Effector memory CD8-positive, alpha-beta T cell (primary cell): ENCODE measurements around the gene ANKRD18B.
"Not testable (repeated sequence)": the region's sequence is repeated elsewhere in the genome, so short reads cannot be mapped to it uniquely, and the experiment has no call there.

Experiments used
- ATAC-seq: fragments of 150-1000 bp; cut with Tn5 transposase; replicated peaks from 2 replicates; pipeline ENCODE4 v1.10.0; 2021; ENCODE audit warnings: mild to moderate bottlenecking, moderate library complexity
- DNase-seq, 3 experiments: peaks; one replicate each; pipeline ENCODE4 v3.0.0; 2021
- H3K27ac Mint-ChIP-seq, 2 donors: one replicate each; pipeline ENCODE4 v1.8.0; 2022; ENCODE audit warnings: mild to moderate bottlenecking in 2 of 2, mixed read lengths in 2 of 2, moderate library complexity in 2 of 2
- H3K27me3 Mint-ChIP-seq, 2 donors: one replicate each; pipeline ENCODE4 v1.8.0; 2022; ENCODE audit warnings: mixed read lengths in 2 of 2
- H3K36me3 Mint-ChIP-seq: one replicate; pipeline ENCODE4 v1.8.0; 2022; ENCODE audit warnings: mild to moderate bottlenecking, moderate library complexity, mixed read lengths; ENCODE audit not compliant: insufficient read depth
- H3K4me1 Mint-ChIP-seq, 2 donors: one replicate each; pipeline ENCODE4 v1.8.0; 2022; ENCODE audit warnings: low read depth in 2 of 2, mixed read lengths in 2 of 2
- H3K4me3 Mint-ChIP-seq, 2 donors: one replicate each; pipeline ENCODE4 v1.8.0; 2022; ENCODE audit warnings: mild to moderate bottlenecking in 2 of 2, mixed read lengths in 2 of 2, moderate library complexity in 2 of 2
- H3K9me3 Mint-ChIP-seq, 2 donors: one replicate each; pipeline ENCODE4 v1.8.0; 2022; ENCODE audit warnings: mixed read lengths in 2 of 2

Gene ANKRD18B

GRCh38 chr9:33552315-33552725 is 28.3 kb downstream of the ANKRD18B start:
- DNase-seq, H3K27ac Mint-ChIP-seq, H3K36me3 Mint-ChIP-seq, ATAC-seq, H3K4me1 Mint-ChIP-seq, H3K9me3 Mint-ChIP-seq, H3K4me3 Mint-ChIP-seq: not testable (repeated sequence)
- H3K27me3 Mint-ChIP-seq: peaks cover 25 to 36% of the 10 kb centered on the region in 2 donors

- not testable (repeated sequence) for H3K27ac Mint-ChIP-seq, H3K4me3 Mint-ChIP-seq, ATAC-seq, DNase-seq, H3K4me1 Mint-ChIP-seq, H3K36me3 Mint-ChIP-seq, H3K9me3 Mint-ChIP-seq
- H3K27me3 Mint-ChIP-seq: peaks cover 6 to 17% of the 10 kb centered on the region in 2 donors
These were observed 36.2 kb downstream of the ANKRD18B start for GRCh38 chr9:33560217-33560616.

- not testable (repeated sequence) for H3K9me3 Mint-ChIP-seq, H3K4me3 Mint-ChIP-seq, H3K4me1 Mint-ChIP-seq, DNase-seq, ATAC-seq, H3K36me3 Mint-ChIP-seq, H3K27ac Mint-ChIP-seq
- peaks cover 6 to 17% of the 10 kb centered on the region in 2 donors for H3K27me3 Mint-ChIP-seq
These were observed 38.1 kb downstream of the ANKRD18B start for GRCh38 chr9:33562196-33562595.

- not testable (repeated sequence) for H3K4me3 Mint-ChIP-seq, ATAC-seq, H3K36me3 Mint-ChIP-seq, H3K9me3 Mint-ChIP-seq, DNase-seq, H3K4me1 Mint-ChIP-seq, H3K27ac Mint-ChIP-seq
- H3K27me3 Mint-ChIP-seq: peaks cover 24 to 25% of the 10 kb centered on the region in 2 donors
These were observed 43.7 kb downstream of the ANKRD18B start for GRCh38 chr9:33567776-33568175.

GRCh38 chr9:33577786-33578185 is 53.7 kb downstream of the ANKRD18B start:
- H3K9me3 Mint-ChIP-seq, H3K36me3 Mint-ChIP-seq, H3K4me1 Mint-ChIP-seq, ATAC-seq, H3K4me3 Mint-ChIP-seq, H3K27ac Mint-ChIP-seq, DNase-seq: not testable (repeated sequence)
- peaks cover 0 to 18% of the 10 kb centered on the region in 2 donors for H3K27me3 Mint-ChIP-seq

- H3K4me3 Mint-ChIP-seq, ATAC-seq, DNase-seq, H3K9me3 Mint-ChIP-seq, H3K4me1 Mint-ChIP-seq, H3K27ac Mint-ChIP-seq, H3K36me3 Mint-ChIP-seq: not testable (repeated sequence)
- H3K27me3 Mint-ChIP-seq: peaks cover 0 to 27% of the 10 kb centered on the region in 2 donors
These were observed 55.9 kb downstream of the ANKRD18B start for GRCh38 chr9:33579996-33580395.

GRCh38 chr9:33582686-33583085 is 58.6 kb downstream of the ANKRD18B start:
- H3K4me1 Mint-ChIP-seq, DNase-seq, H3K36me3 Mint-ChIP-seq, H3K27ac Mint-ChIP-seq, H3K9me3 Mint-ChIP-seq, H3K4me3 Mint-ChIP-seq, ATAC-seq: not testable (repeated sequence)
- H3K27me3 Mint-ChIP-seq: peaks cover 5 to 41% of the 10 kb centered on the region in 2 donors

GRCh38 chr9:33586128-33586527 is 62.1 kb downstream of the ANKRD18B start:
- ATAC-seq, H3K9me3 Mint-ChIP-seq, H3K36me3 Mint-ChIP-seq, H3K4me3 Mint-ChIP-seq, DNase-seq, H3K27ac Mint-ChIP-seq, H3K4me1 Mint-ChIP-seq: not testable (repeated sequence)
- peaks cover 13 to 47% of the 10 kb centered on the region in 2 donors for H3K27me3 Mint-ChIP-seq

- not testable (repeated sequence) for ATAC-seq, H3K4me1 Mint-ChIP-seq
These were observed 63.7 kb downstream of the ANKRD18B start for GRCh38 chr9:33587799-33588198.

GRCh38 chr9:33588876-33589275 is 64.8 kb downstream of the ANKRD18B start:
- H3K36me3 Mint-ChIP-seq, H3K9me3 Mint-ChIP-seq, H3K27ac Mint-ChIP-seq, H3K4me3 Mint-ChIP-seq, ATAC-seq, DNase-seq, H3K4me1 Mint-ChIP-seq: not testable (repeated sequence)
- H3K27me3 Mint-ChIP-seq: peaks cover 19 to 47% of the 10 kb centered on the region in 2 donors

More at GRCh38 chr9:33587799-33588198, 63.7 kb downstream of the ANKRD18B start:
- not testable (repeated sequence) for H3K27ac Mint-ChIP-seq, H3K9me3 Mint-ChIP-seq, H3K4me3 Mint-ChIP-seq, DNase-seq, H3K36me3 Mint-ChIP-seq
- H3K27me3 Mint-ChIP-seq: peaks cover 13 to 37% of the 10 kb centered on the region in 2 donors

- H3K27me3 Mint-ChIP-seq: peaks cover 25 to 34% of the 10 kb centered on the region in 2 donors
- not testable (repeated sequence) for H3K4me3 Mint-ChIP-seq, ATAC-seq, DNase-seq, H3K27ac Mint-ChIP-seq, H3K36me3 Mint-ChIP-seq, H3K9me3 Mint-ChIP-seq, H3K4me1 Mint-ChIP-seq
These were observed 66.8 kb downstream of the ANKRD18B start for GRCh38 chr9:33590857-33591256.

GRCh38 chr9:33596974-33597373 is 72.9 kb downstream of the ANKRD18B start:
- ATAC-seq, H3K27ac Mint-ChIP-seq, H3K4me3 Mint-ChIP-seq, H3K36me3 Mint-ChIP-seq, DNase-seq, H3K9me3 Mint-ChIP-seq, H3K4me1 Mint-ChIP-seq: not testable (repeated sequence)
- peaks cover 11 to 12% of the 10 kb centered on the region in 2 donors for H3K27me3 Mint-ChIP-seq

GRCh38 chr9:33597386-33597785 is 73.3 kb downstream of the ANKRD18B start:
- H3K4me1 Mint-ChIP-seq, ATAC-seq, DNase-seq, H3K9me3 Mint-ChIP-seq, H3K36me3 Mint-ChIP-seq: not testable (repeated sequence)
- Mint-ChIP-seq H3K4me3 (peak overlapping the region in 1 of 2 donors; percentile 44), H3K27me3 (peaks cover 11 to 12% of the 10 kb centered on the region in 2 donors), H3K27ac (peak overlapping the region in 1 of 2 donors; percentile 38)

- H3K36me3 Mint-ChIP-seq, H3K27ac Mint-ChIP-seq, H3K4me3 Mint-ChIP-seq, DNase-seq, H3K9me3 Mint-ChIP-seq, ATAC-seq, H3K4me1 Mint-ChIP-seq, H3K27me3 Mint-ChIP-seq: not testable (repeated sequence)
These were observed 74.8 kb downstream of the ANKRD18B start for GRCh38 chr9:33598796-33599379.
